ENCODE measurements around the gene CYTH3.
"Not testable (repeated sequence)": the region's sequence is repeated elsewhere in the genome, so short reads cannot be mapped to it uniquely, and the experiment has no call there.

The CYTH3 gene

DNA sequence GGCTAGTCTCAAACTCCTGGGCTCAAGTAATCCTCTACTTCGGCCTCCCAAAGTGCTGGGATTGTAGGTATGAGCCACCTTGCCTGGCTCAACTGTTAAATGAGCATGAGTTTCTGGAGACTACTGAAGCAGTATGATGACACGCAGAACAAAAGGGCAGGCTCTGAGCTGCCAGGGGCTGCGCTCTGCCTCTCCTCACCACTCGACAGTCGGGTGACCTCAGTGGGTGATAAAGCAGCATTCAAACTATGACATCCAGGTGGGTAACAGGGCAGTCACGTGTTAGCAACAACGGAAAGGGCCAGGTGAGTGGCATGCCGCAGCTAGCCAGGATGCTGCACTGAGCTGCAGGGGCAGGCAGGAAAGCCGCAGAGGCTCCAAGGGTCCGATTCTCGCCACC, 71.5 kb downstream of the CYTH3 start:
- Histone ChIP-seq H3K4me3 (ENCODE audit: low read length in 2 of 2) (no peak overlapping the region), H3K9me3 (ENCODE audit: control insufficient read depth in 2 of 2, low read length in 2 of 2) (no peaks in the 10 kb centered on the region), H3K4me1 (ENCODE audit: control insufficient read depth in 2 of 2, insufficient read depth in 2 of 2, low read length in 2 of 2) (peaks cover 0 to 2% of the 10 kb centered on the region in 2 donors), H3K27ac (ENCODE audit: low read depth in 2 of 2, low read length in 2 of 2) (no peak overlapping the region), H3K9ac (ENCODE audit: low read depth in 1 of 2, low read length in 2 of 2) (no peak overlapping the region), H3K36me3 (ENCODE audit: control insufficient read depth in 2 of 2, insufficient read depth in 2 of 2, low read length in 2 of 2) (no peaks in the 10 kb centered on the region), H3K27me3 (ENCODE audit: control insufficient read depth in 2 of 2, insufficient read depth in 2 of 2, low read length in 2 of 2) (no peaks in the 10 kb centered on the region)

DNA sequence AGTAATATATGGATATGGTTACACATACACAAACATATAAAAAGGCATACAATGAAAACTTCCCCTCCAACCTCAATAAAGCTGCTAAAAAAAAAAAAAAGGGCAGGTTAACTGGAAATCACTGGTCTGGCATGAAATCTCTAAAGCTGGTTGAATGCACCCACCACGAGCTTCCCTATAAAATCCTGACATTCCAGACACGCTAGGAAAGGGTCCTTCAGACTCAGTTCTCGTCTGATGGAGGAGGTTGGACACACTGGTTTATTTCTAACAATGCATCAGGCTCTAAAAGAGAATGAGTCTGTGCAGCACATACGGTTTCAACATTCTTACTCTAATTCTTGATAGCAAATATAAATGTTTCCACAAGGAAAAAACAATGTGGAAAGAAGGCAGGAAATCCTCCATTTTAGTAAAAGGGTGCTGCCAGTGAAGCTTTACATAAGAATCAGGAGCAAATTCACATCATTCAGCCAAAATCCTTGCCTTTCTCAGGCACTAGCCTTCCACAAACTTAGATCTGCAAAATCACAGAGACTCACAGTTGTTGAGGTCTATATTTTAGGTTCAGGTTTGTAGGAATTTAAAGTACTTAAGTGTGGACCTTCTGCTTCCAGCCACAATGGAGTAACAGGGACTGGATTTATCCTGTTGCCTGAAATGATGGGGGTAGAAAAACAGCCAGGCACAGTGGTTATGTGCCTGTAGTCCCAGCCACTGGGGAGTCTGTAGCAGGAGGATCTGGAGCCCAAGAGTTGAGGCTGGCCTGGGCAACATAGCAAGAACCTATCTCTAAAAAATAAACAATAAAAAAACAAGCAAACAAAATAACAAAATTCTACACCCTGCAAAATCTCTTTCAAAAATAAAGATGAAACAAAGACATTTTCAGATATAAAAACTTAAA, 73.5 kb downstream of the CYTH3 start:
- Histone ChIP-seq H3K9me3 (ENCODE audit: control insufficient read depth in 2 of 2, low read length in 2 of 2) (no peaks in the 10 kb centered on the region), H3K4me1 (ENCODE audit: control insufficient read depth in 2 of 2, insufficient read depth in 2 of 2, low read length in 2 of 2) (peaks cover 0 to 2% of the 10 kb centered on the region in 2 donors), H3K36me3 (ENCODE audit: control insufficient read depth in 2 of 2, insufficient read depth in 2 of 2, low read length in 2 of 2) (no peaks in the 10 kb centered on the region), H3K27ac (ENCODE audit: low read depth in 2 of 2, low read length in 2 of 2) (no peak overlapping the region), H3K4me3 (ENCODE audit: low read length in 2 of 2) (no peak overlapping the region), H3K27me3 (ENCODE audit: control insufficient read depth in 2 of 2, insufficient read depth in 2 of 2, low read length in 2 of 2) (no peaks in the 10 kb centered on the region), H3K9ac (ENCODE audit: low read depth in 1 of 2, low read length in 2 of 2) (no peak overlapping the region)

- Histone ChIP-seq H3K9ac (ENCODE audit: low read depth in 1 of 2, low read length in 2 of 2) (no peak overlapping the region), H3K4me1 (ENCODE audit: control insufficient read depth in 2 of 2, insufficient read depth in 2 of 2, low read length in 2 of 2) (peaks cover 0 to 2% of the 10 kb centered on the region in 2 donors), H3K27ac (ENCODE audit: low read depth in 2 of 2, low read length in 2 of 2) (no peak overlapping the region), H3K4me3 (ENCODE audit: low read length in 2 of 2) (no peak overlapping the region), H3K27me3 (ENCODE audit: control insufficient read depth in 2 of 2, insufficient read depth in 2 of 2, low read length in 2 of 2) (no peaks in the 10 kb centered on the region), H3K9me3 (ENCODE audit: control insufficient read depth in 2 of 2, low read length in 2 of 2) (no peaks in the 10 kb centered on the region), H3K36me3 (ENCODE audit: control insufficient read depth in 2 of 2, insufficient read depth in 2 of 2, low read length in 2 of 2) (no peaks in the 10 kb centered on the region)
Observed at GRCh38 chr7:6197801-6198551, 74.4 kb downstream of the CYTH3 start.

DNA sequence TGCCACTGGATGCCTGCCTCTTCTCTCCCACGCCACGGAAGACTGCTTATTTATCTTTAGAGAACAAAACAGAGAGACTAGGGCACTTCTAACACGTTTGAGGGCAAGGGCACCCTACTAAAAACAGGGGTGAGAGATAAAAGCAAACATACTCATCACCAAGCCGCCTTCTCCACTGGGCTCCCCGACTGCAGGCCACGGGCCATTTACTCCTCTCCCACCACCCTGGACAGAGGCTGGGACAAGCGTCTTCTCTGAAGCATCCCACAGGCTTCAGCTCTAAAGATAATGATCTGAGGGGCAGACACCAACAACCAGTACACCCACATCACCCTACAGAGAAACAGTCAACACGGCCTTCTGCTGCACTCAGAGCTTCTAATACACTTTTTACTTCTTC, 78.7 kb downstream of the CYTH3 start:
- Histone ChIP-seq H3K27ac (ENCODE audit: low read depth in 2 of 2, low read length in 2 of 2) (no peak overlapping the region), H3K4me1 (ENCODE audit: control insufficient read depth in 2 of 2, insufficient read depth in 2 of 2, low read length in 2 of 2) (peaks cover 0 to 2% of the 10 kb centered on the region in 2 donors), H3K9me3 (ENCODE audit: control insufficient read depth in 2 of 2, low read length in 2 of 2) (no peaks in the 10 kb centered on the region), H3K36me3 (ENCODE audit: control insufficient read depth in 2 of 2, insufficient read depth in 2 of 2, low read length in 2 of 2) (no peaks in the 10 kb centered on the region), H3K27me3 (ENCODE audit: control insufficient read depth in 2 of 2, insufficient read depth in 2 of 2, low read length in 2 of 2) (no peaks in the 10 kb centered on the region), H3K4me3 (ENCODE audit: low read length in 2 of 2) (no peak overlapping the region), H3K9ac (ENCODE audit: low read depth in 1 of 2, low read length in 2 of 2) (no peak overlapping the region)

DNA sequence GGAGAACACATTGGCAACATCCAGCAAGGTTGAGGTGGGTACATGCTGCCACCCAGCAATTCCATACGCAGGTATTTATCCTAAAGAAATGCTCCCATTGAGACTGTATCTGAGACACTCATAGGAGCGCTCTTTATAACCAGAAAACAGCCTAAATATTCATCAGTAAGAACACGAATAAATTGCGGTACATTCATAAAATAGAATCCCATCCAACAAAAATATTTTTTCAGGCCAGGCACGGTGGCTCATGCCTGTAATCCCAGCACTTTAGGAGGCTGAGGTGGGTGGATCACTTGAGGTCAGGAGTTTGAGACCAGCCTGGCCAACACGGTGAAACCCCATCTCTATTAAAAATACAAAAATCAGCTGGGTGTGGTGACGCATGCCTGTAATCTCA, 81.9 kb downstream of the CYTH3 start:
- not testable (repeated sequence) for H3K27ac ChIP-seq (ENCODE audit: low read depth in 2 of 2, low read length in 2 of 2); H3K36me3 ChIP-seq (ENCODE audit: control insufficient read depth in 2 of 2, insufficient read depth in 2 of 2, low read length in 2 of 2); H3K4me3 ChIP-seq (ENCODE audit: low read length in 2 of 2); H3K4me1 ChIP-seq (ENCODE audit: control insufficient read depth in 2 of 2, insufficient read depth in 2 of 2, low read length in 2 of 2); H3K9ac ChIP-seq (ENCODE audit: low read depth in 1 of 2, low read length in 2 of 2); H3K27me3 ChIP-seq (ENCODE audit: control insufficient read depth in 2 of 2, insufficient read depth in 2 of 2, low read length in 2 of 2); H3K9me3 ChIP-seq (ENCODE audit: control insufficient read depth in 2 of 2, low read length in 2 of 2)

DNA sequence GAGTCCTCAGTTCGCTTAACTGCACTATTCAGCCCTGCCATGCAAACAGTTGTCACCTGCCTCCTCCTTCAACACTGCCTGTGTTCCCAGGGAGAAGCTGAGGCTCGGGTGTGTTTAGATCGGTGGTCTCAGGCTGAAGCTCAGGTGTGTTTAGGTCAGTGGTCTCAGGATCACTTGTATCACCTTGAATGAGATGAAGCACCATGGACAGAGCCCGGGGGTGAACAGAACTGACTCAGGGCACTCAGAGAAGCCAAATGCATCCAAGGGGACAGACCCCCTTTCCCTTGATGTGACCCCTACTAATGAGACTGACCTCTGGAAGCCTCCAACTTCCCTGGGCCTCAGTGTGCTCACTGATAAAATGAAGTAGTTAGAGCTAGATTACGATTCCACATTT, 84.0 kb downstream of the CYTH3 start:
- Histone ChIP-seq H3K9me3 (ENCODE audit: control insufficient read depth in 2 of 2, low read length in 2 of 2) (no peaks in the 10 kb centered on the region), H3K4me3 (ENCODE audit: low read length in 2 of 2) (no peak overlapping the region), H3K27ac (ENCODE audit: low read depth in 2 of 2, low read length in 2 of 2) (no peak overlapping the region), H3K4me1 (ENCODE audit: control insufficient read depth in 2 of 2, insufficient read depth in 2 of 2, low read length in 2 of 2) (no peaks in the 10 kb centered on the region), H3K27me3 (ENCODE audit: control insufficient read depth in 2 of 2, insufficient read depth in 2 of 2, low read length in 2 of 2) (no peaks in the 10 kb centered on the region), H3K9ac (ENCODE audit: low read depth in 1 of 2, low read length in 2 of 2) (no peak overlapping the region), H3K36me3 (ENCODE audit: control insufficient read depth in 2 of 2, insufficient read depth in 2 of 2, low read length in 2 of 2) (peaks cover 0 to 2% of the 10 kb centered on the region in 2 donors)

DNA sequence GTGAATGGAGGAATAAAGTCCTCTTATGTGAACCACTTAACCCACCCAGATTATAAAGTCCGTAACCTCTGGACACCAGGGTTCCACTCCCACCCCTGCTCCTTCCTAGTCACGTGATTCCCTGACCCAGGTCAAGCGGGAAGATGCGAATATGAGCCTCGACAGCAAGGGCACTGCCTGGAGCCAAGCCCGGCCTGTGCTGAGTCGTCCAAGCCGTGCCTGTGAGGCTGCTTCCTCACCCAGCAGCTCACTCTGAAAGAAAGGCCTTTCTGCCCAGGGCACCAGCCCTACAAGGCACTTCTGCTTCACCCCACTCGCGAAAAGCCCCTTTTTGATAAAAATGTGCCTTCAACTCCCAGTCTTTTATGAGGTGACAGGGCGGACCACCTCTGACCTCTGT, 85.8 kb downstream of the CYTH3 start:
- Histone ChIP-seq H3K9ac (ENCODE audit: low read depth in 1 of 2, low read length in 2 of 2) (no peak overlapping the region), H3K4me1 (ENCODE audit: control insufficient read depth in 2 of 2, insufficient read depth in 2 of 2, low read length in 2 of 2) (no peaks in the 10 kb centered on the region), H3K36me3 (ENCODE audit: control insufficient read depth in 2 of 2, insufficient read depth in 2 of 2, low read length in 2 of 2) (peaks cover 0 to 2% of the 10 kb centered on the region in 2 donors), H3K9me3 (ENCODE audit: control insufficient read depth in 2 of 2, low read length in 2 of 2) (no peaks in the 10 kb centered on the region), H3K27me3 (ENCODE audit: control insufficient read depth in 2 of 2, insufficient read depth in 2 of 2, low read length in 2 of 2) (no peaks in the 10 kb centered on the region), H3K4me3 (ENCODE audit: low read length in 2 of 2) (no peak overlapping the region), H3K27ac (ENCODE audit: low read depth in 2 of 2, low read length in 2 of 2) (no peak overlapping the region)

DNA sequence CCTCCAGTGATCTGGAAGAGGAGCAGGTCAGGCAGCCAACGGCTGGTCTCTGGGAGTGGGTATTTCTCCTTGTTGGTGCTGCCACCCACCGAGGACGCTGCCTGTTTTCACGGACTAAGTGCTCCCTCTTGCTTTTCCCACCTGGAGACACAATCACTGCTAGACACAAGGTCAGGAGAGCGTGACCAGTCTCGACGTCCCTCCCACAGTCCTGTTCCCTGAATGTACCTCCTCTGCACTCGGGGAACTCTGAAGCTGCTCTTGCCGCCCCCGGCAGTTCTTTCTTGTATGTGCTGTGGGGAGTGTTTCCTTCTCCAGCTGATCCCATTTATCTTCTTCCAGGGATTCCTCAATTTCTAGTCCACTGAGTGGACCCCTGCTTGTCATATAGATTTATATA, 89.4 kb downstream of the CYTH3 start:
- no peak overlapping the region for H3K27ac ChIP-seq (ENCODE audit: low read depth in 2 of 2, low read length in 2 of 2)
- H3K9me3 ChIP-seq (ENCODE audit: control insufficient read depth in 2 of 2, low read length in 2 of 2): no peaks in the 10 kb centered on the region
- no peak overlapping the region for H3K4me3 ChIP-seq (ENCODE audit: low read length in 2 of 2)
- H3K4me1 ChIP-seq (ENCODE audit: control insufficient read depth in 2 of 2, insufficient read depth in 2 of 2, low read length in 2 of 2): no peaks in the 10 kb centered on the region
- no peaks in the 10 kb centered on the region for H3K27me3 ChIP-seq (ENCODE audit: control insufficient read depth in 2 of 2, insufficient read depth in 2 of 2, low read length in 2 of 2)
- H3K9ac ChIP-seq (ENCODE audit: low read depth in 1 of 2, low read length in 2 of 2): no peak overlapping the region
- H3K36me3 ChIP-seq (ENCODE audit: control insufficient read depth in 2 of 2, insufficient read depth in 2 of 2, low read length in 2 of 2): peaks cover 0 to 2% of the 10 kb centered on the region in 2 donors

GRCh38 chr7:6181136-6181535, 91.3 kb downstream of the CYTH3 start:
- Histone ChIP-seq H3K4me1 (ENCODE audit: control insufficient read depth in 2 of 2, insufficient read depth in 2 of 2, low read length in 2 of 2) (no peaks in the 10 kb centered on the region), H3K27ac (ENCODE audit: low read depth in 2 of 2, low read length in 2 of 2) (no peak overlapping the region), H3K36me3 (ENCODE audit: control insufficient read depth in 2 of 2, insufficient read depth in 2 of 2, low read length in 2 of 2) (peaks cover 6 to 8% of the 10 kb centered on the region in 2 donors), H3K4me3 (ENCODE audit: low read length in 2 of 2) (no peak overlapping the region), H3K9me3 (ENCODE audit: control insufficient read depth in 2 of 2, low read length in 2 of 2) (no peaks in the 10 kb centered on the region), H3K27me3 (ENCODE audit: control insufficient read depth in 2 of 2, insufficient read depth in 2 of 2, low read length in 2 of 2) (no peaks in the 10 kb centered on the region), H3K9ac (ENCODE audit: low read depth in 1 of 2, low read length in 2 of 2) (no peak overlapping the region)

- Histone ChIP-seq H3K9ac (ENCODE audit: low read depth in 1 of 2, low read length in 2 of 2) (no peak overlapping the region), H3K9me3 (ENCODE audit: control insufficient read depth in 2 of 2, low read length in 2 of 2) (no peaks in the 10 kb centered on the region), H3K4me1 (ENCODE audit: control insufficient read depth in 2 of 2, insufficient read depth in 2 of 2, low read length in 2 of 2) (no peaks in the 10 kb centered on the region), H3K27ac (ENCODE audit: low read depth in 2 of 2, low read length in 2 of 2) (no peak overlapping the region), H3K4me3 (ENCODE audit: low read length in 2 of 2) (no peak overlapping the region), H3K36me3 (ENCODE audit: control insufficient read depth in 2 of 2, insufficient read depth in 2 of 2, low read length in 2 of 2) (peaks cover 6 to 8% of the 10 kb centered on the region in 2 donors), H3K27me3 (ENCODE audit: control insufficient read depth in 2 of 2, insufficient read depth in 2 of 2, low read length in 2 of 2) (no peaks in the 10 kb centered on the region)
Observed at GRCh38 chr7:6180344-6180725, 92.1 kb downstream of the CYTH3 start.

Measured in mucosa of rectum (tissue), 2 donors.